HG03103 (cell line): Measurements from ENCODE around the gene PMEPA1.
"Not testable (repeated sequence)": the region's sequence is repeated elsewhere in the genome, so short reads cannot be mapped to it uniquely, and the experiment has no call there.

Experiments
- ATAC-seq: cut with Tn5 transposase; IDR thresholded peaks from one replicate; pipeline ENCODE4 v1.9.1; 2021; ENCODE audit warnings: low read depth; ENCODE audit not compliant: unreplicated experiment

PMEPA1 gene

DNA sequence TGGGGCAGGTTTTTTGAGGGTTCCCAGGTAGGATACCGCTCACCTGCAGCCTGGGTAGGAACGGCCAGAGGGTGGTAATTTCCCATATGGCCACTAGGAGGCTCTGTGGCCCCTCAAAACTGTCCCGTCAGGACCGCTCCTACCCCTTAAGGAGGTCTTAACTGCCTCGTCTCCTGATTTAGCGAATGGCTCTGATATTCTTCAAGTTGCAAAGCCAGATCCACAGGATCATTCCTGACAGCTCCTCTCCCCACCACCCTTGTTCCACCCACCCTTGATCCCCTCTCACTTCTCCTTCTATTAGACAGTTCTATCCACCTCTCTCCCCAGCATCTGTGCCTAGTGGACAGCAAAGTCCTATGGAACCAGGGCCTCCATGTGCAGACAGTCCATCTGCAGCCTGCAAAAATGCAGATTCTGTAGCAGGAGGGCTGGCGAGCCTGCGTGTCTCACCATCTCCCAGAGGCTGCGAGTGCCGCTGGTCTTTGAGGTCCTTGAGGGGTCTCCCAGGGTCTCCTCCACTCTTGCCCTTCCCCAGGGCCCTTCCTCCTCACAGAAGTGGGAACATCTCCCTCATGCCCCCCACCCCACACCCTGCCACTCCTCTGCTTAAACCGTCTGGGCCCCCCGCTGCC, 55.3 kb downstream of the PMEPA1 start:
- ATAC-seq = peak; percentile 63

DNA sequence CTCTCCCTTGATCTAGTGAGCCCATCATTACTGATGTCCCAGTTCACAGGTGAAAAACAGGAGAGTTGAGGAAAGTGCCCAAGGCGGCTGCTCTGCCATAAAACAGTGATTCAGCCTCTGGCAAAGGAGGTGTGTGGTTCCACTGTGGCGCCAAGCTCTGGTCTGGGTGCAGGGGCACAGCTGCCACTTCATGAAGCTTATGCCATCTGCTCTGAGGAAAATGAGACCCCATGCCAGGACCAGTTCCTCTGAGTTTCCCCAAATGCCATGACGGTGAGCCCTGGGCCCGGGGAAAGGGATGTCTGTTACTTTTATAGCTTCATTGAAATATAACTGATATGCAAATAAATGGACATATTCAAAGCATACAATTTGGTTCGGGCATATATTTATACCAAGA, 55.9 kb downstream of the PMEPA1 start:
- no peak for ATAC-seq

GRCh38 chr20:57653546-57653900, 56.3 kb downstream of the PMEPA1 start:
- no peak for ATAC-seq

DNA sequence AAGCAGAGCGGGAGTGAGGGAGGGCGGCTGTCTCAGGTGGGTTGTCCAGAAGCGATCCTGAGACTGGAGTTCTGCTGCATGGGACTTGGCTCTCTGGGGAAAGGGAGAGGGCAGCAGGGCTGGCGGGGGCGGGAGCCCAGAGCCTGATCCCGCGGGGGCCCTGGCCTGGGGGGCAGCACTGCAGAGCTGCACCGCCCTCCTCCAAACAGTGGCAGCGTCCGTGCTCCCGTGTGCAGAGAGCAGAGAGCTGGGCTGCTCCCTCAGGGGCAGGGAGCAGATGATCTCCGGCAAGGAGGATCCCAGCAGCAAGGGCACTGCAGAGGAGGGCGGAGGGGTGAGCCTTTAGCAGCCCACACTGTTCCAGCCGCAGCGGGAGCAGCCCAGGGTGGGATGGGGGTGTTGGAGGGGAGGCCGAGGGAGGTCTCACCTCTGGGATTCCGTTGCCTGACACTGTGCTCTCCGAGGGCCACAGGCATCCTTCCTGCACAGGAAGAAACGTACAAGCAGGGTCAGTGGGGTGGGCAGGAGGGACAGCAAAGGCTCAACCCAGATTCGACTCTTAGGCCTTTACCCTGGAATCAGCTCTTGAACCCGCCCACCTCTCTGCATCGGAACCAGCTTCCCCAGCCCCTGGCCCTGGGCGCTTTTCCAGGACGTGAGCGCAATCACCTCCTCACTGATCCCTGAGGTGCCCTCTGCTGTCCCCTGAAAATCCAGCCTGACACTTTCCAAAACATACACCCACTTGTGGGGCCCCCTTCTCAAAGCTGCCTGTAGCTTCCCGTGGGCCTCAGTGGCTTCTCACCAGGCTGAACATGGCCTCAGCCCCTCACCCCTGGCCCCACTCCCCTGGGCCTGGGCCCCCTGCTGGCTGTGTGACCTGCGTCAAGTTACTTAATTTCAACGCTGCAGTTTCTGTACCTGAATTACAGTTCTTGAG, 56.9 kb downstream of the PMEPA1 start:
- no peak for ATAC-seq

DNA sequence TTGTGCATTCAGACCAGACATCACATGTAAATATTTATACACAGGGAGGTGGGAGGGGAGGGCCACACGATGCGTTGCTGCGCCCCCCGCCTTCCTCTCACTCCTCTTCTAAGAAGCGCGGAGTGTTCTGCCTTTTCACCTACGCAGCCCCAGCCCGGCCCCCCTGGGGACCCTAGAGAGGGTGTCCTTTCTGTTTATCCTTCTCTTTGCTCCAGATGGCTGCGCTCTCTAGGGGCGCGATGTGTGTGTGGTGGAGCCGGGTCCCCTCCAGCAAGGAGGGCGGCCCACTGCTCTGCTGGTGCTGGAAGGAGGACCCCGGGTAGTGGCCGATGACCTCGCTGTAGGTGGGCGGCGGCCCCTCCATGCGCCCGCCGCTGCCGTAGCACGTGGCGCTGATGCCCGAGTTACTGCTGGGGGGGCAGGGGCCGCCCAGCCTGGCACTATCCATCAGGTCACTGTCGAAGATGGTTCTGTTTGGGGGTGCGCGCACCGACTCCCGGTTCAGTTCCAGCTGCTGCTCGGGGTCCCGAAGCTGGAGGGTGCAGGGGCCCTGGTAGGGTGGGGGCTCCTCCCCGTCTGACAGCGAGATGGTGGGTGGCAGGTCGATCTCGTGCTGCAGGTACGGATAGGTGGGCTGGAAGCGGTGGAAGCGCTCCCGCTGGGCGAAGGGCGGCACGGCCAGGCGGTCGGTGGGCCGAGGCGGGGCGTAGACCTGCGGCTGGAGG, 57.8 kb downstream of the PMEPA1 start:
- no peak for ATAC-seq

- ATAC-seq = no peak
Measured at GRCh38 chr20:57650756-57651483, 58.9 kb downstream of the PMEPA1 start.

DNA sequence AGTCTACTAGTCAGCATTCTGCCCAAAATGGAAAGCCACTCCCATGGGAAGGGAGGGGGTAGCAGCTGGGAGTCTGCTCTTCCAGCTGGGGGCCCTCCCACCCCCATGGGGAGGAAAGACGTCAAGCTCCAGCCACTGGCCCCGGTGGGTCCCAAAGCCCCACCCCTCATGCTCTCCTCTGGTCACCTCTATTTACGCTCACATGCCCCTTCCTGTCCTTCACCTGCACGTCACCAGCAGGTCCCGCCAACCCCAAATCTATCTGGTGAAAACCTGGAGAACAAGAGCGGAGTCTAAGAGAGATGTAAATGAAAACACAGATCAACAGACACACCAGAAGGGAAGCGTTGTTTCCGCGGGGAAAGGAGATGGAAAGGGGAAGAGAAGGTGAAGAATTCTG, 59.5 kb downstream of the PMEPA1 start:
- no peak for ATAC-seq

DNA sequence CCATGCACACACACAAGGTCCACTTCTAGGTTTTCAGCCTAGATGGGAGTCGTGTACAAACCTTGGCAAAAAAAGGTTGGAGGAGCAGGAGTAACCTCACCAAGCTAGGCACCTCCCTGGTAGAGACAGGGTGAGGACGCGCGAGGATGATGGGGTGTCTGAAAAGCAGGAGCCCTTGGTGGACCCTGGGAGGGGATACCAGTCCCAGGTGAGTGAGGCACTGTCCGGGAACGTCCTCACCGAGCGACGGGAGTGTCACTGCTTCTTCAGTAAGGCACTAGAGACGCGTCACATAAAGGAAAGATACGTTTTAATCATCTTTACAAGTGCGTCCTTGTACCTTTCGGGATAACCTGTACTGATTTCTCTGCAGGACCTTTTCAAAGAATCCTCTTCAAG, 60.2 kb downstream of the PMEPA1 start:
- ATAC-seq = no peak

GRCh38 chr20:57648878-57649616, 60.8 kb downstream of the PMEPA1 start:
- no peak for ATAC-seq

DNA sequence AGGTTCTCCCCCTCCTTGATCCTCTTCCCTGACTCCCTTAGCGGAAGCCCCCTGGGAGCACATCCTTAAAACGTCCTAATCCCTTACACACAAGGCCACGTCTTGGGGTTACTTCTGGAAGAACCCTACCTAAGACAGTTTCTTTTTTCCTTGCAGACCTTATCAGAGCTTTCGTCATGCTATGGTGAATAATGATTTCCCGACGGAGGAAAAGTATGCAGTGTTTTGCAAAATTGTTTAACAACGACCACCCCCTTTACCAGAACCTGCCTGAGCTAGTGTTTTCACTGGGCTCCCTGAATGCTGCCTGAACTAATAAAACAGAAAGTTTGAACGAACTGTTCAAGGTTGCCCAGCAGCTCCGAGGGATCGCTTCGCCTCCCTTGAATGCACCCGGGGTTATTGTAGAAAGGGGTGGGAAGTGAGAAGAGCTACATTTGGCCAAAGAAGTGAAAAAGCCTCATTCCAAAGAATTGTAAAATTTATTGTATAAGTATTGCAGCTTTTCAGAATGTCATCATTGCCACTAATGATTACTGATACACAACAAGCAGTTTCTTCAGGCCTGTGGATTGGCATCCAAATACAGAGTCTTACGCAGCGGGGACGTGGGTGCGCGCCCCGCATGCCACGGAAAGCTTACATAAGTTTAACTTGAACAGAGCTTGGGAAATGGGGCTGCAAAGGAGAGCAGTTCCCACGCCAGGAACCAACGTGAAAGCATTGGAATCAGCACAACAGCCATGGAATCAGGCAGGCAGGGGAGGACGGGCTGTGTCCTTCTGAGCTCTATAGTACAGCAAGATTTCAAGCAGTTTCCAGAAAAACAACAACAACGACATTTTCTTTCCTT, 61.7 kb downstream of the PMEPA1 start:
- no peak for ATAC-seq

DNA sequence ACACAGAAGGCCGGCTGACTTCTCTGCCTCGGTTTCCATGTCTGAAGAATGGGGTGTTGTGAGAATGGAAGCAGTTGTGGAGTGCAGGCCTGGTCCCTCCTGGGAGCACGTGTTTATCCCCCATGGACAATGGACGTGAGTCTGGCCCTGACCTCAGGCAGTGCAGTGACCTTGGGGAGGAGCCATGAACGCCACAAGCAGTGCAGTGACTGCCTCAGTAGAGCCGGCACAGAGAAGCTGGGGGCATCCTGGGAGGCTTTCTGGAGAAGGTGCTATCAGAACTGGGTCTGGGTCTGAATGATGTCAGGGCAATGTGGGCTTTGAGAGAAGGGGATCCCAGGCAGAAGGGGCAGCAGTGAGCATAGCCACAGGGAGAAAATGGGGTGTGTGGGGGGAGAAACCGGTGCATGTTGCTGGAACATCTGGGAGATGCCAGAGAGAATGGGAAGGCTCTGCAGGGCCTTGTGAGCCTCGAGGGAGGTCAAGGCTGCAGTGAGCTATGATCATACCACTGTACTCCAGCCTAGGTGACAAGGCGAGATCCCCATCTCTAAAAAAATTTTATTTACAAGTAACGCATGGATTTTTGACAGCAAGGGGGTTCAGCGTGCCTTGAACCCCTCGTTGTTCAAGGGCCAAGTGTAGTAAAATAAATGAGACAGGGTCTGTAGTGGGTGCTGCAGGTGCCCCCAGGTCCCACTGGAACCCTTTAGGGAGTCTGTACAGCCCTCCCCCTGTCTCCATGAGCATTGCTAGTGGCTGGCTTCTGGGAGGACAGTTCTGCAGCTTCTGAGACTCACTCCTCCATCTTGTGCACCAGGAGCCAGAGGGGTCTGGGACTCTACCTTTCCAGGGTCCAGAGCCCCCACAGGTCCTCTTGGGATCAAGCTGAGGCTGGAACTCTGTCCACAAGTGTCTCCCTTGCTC, 62.5 kb downstream of the PMEPA1 start:
- ATAC-seq = no peak

DNA sequence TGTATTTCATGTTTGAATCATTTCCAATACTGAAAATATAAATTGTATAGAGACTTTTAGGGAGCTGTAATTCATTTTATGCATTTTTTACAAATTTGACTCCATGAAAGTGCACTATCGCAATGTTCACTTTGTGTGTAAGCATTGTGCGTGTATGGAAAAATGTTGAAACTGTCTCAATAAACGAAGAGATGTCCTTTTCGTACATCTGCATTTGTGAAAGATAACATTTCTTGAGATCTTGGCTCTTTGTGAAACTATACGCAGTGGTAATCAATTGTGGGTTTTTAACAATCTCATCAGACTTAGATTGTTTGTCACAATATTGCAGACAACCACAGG, 70.9 kb downstream of the PMEPA1 start:
- no peak for ATAC-seq

GRCh38 chr20:57638173-57638894, 71.5 kb downstream of the PMEPA1 start:
- no peak for ATAC-seq

DNA sequence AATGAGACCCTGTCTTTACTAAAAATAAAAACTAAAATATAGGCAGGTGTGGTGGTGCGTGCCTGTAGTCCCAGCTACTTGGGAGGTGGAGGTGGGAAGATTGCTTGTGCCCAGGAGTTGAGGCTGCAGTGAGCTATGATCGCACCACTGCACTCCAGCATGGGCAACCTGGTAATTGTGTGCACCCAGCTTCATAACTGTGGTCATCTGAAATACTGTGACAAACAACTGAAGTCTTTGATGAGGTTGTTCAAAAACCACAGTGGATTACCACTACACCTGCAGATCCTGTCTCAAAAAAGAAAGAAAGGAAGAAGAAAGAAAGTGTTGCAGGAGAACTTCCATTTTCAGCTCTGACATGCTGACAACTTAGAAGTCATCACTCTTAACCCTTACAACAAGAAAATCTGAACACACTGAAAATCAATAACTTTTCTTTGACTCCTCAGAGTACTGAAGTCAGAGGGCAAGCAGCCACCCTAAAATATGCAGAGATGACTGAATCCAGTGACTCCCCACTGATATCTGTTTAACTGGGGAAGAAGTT, 75.8 kb downstream of the PMEPA1 start:
- ATAC-seq = no peak

DNA sequence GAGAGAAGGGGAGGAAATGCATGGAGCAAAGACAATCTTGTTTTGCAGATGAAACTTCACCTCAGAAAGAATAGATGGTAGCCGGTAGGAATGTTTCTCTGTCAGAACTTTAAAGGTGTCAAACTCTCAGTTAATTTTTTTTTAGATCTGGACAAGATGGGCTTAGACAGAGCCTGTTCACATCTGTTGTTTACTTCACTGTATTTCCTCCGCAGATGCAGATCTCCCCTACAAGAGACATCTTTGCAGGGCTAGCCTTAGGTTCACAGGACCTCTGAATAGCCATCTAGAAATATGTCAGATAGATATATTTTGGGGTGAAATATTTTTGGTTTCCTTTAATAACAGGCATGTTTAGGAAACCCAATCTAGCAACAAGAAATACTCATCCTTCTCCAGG, 77.5 kb downstream of the PMEPA1 start:
- no peak for ATAC-seq

- ATAC-seq = no peak
Measured at GRCh38 chr20:57630061-57630460, 79.8 kb downstream of the PMEPA1 start.

DNA sequence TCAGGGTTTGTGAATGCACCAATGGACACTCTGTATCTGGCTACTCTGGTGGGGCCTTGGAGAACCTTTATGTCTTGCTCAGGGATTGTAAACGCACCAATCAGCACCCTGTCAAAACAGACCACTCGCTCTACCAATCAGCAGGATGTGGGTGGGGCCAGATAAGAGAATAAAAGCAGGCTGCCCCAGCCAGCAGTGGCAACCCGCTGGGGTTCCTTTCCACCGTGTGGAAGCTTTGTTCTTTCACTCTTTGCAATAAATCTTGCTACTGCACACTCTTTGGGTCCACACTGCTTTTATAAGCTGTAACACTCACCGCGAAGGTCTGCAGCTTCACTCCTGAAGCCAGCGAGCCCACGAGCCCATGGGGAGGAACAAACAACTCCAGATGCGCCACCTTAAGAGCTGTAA, 80.3 kb downstream of the PMEPA1 start:
- not testable (repeated sequence) for ATAC-seq
